Breast epithelium (tissue), 4 donors: ENCODE data around the gene KCNQ5. TPM values are rescaled to one million over a fixed set of nuclear protein-coding genes. Genes with fewer than 3 reads are reported as not detected.

Source experiments
- DNase-seq, 2 donors: peaks; one replicate each; pipeline ENCODE4 v3.0.0-alpha.2; 2019; ENCODE audit warnings: low spot score in 2 of 2
- H3K27ac ChIP-seq, 2 donors: fragments of 200-600 bp; sonication (generic) in 1 of 2; one replicate each; pipeline ENCODE4 v1.5.1; 2016 to 2019; ENCODE audit warnings: mild to moderate bottlenecking in 1 of 2
- H3K27me3 ChIP-seq, 2 donors: fragments of 200-600 bp; sonication (generic) in 1 of 2; one replicate each; pipeline versions ENCODE4 v1.5.1 to v1.6.0; 2017 to 2019; ENCODE audit warnings: control low read depth in 1 of 2, mild to moderate bottlenecking in 1 of 2
- H3K36me3 ChIP-seq: fragments of 200-600 bp; one replicate; pipeline ENCODE4 v1.5.1; 2019
- H3K4me1 ChIP-seq, 2 donors: fragments of 200-600 bp; sonication (generic); one replicate each; pipeline ENCODE4 v1.5.1; 2016 to 2019; ENCODE audit warnings: control low read depth in 1 of 2
- H3K4me3 ChIP-seq, 3 donors: fragments of 200-600 bp; sonication (generic); 1 replicate in 2 of 3; 2 replicates in 1 of 3; pipeline ENCODE4 v1.5.1; 2016 to 2019; ENCODE audit warnings: mild to moderate bottlenecking in 3 of 3, moderate library complexity in 2 of 3
- H3K9me3 ChIP-seq, 2 donors: fragments of 200-600 bp; sonication (generic) in 1 of 2; one replicate each; pipeline ENCODE4 v1.5.1; 2016 to 2019; ENCODE audit warnings: control low read depth in 1 of 2
- POLR2A ChIP-seq: fragments of 450-650 bp; IDR thresholded peaks from one replicate; pipeline ENCODE4 v1.6.1; 2016; ENCODE audit warnings: antibody characterized with exemption, mild to moderate bottlenecking, moderate library complexity
- POLR2AphosphoS5 ChIP-seq, 3 donors: sonication (generic); formaldehyde crosslinking; IDR thresholded peaks; one replicate each; pipeline ENCODE4 v1.6.1; 2017; ENCODE audit warnings: antibody characterized with exemption in 3 of 3
- intact Hi-C: fragments of 100-400 bp; cut with DNase I; formaldehyde crosslinking; loops from one replicate; pipeline ENCODE4 v1.15.1; 2023; ENCODE audit warnings: low total_unique reads
- total RNA-seq, 3 donors: library from RNA; depleted of rRNA; stranded (reverse); fragments of >200 nt; gene quantifications; one replicate each; pipeline ENCODE4 v1.1.0, GENCODE V29; 2016
- TF ChIP-seq, protein P1 (sequence below), 3 donors: fragments of 450-650 bp; IDR thresholded peaks; one replicate each; pipeline ENCODE4 v1.5.1; 2016 to 2017; ENCODE audit warnings: antibody characterized with exemption in 3 of 3, mild to moderate bottlenecking in 3 of 3, moderate library complexity in 3 of 3

Gene KCNQ5
- total RNA-seq, 3 donors from 2014 or later, result 0.16 to 1.0 (median 0.33) TPM

DNA sequence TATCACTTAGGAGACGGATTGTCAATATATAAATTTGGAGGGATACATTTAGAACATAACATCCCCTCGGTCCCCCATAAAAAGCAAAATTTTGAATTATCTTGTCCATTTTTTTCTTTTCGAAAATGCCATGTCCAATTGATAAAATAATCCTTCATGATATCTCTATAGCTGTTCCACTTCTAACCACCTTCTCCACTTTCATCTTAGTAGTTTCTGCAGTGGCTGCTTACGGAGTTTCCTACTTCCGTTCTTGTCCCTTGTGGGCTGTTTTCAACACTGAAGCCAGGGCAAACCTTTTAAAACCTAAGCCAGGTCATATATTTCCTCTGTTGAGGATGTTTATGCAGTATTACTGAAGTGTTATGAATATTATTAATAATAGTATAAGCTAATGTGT, 37.9 kb downstream of the KCNQ5 start:
- Histone ChIP-seq H3K27me3 (no peaks in the 10 kb centered on the region), H3K27ac (no peak overlapping the region), H3K36me3 (no peaks in the 10 kb centered on the region), H3K4me3 (no peak overlapping the region), H3K4me1 (no peaks in the 10 kb centered on the region), H3K9me3 (no peaks in the 10 kb centered on the region)
- no peak for DNase-seq
- no peak for TF ChIP-seq POLR2A
- TF ChIP-seq, protein P1, sequence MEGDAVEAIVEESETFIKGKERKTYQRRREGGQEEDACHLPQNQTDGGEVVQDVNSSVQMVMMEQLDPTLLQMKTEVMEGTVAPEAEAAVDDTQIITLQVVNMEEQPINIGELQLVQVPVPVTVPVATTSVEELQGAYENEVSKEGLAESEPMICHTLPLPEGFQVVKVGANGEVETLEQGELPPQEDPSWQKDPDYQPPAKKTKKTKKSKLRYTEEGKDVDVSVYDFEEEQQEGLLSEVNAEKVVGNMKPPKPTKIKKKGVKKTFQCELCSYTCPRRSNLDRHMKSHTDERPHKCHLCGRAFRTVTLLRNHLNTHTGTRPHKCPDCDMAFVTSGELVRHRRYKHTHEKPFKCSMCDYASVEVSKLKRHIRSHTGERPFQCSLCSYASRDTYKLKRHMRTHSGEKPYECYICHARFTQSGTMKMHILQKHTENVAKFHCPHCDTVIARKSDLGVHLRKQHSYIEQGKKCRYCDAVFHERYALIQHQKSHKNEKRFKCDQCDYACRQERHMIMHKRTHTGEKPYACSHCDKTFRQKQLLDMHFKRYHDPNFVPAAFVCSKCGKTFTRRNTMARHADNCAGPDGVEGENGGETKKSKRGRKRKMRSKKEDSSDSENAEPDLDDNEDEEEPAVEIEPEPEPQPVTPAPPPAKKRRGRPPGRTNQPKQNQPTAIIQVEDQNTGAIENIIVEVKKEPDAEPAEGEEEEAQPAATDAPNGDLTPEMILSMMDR (IDR thresholded peaks at IDR 0.05), result no peak
- TF ChIP-seq POLR2AphosphoS5 (IDR thresholded peaks at IDR 0.05), result no peak
- intact Hi-C loops, result no loop called here

DNA sequence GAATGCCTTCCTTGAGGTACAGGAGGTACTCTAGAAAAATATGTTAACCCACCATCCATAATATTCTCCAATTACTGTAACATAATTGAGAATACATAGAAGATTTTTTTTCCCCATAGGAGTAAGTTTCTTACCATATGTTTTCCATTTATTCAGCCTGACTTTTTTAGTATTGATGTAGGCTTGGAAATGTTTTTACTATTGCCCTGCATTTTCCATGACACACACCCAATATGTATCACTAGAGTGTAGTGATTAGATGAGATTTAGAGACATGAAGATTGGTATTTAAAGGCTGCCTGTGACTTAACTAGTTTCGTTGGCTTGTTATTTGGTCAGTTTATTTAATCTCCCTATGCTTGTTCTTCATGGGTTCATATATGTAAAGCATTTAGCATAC, 39.5 kb downstream of the KCNQ5 start:
- H3K36me3 ChIP-seq, result no peaks in the 10 kb centered on the region
- no peaks in the 10 kb centered on the region for H3K9me3 ChIP-seq
- no peaks in the 10 kb centered on the region for H3K4me1 ChIP-seq
- intact Hi-C loops, result no loop called here
- TF ChIP-seq, protein P1 (IDR thresholded peaks at IDR 0.05), result no peak
- no peak for TF ChIP-seq POLR2A
- TF ChIP-seq POLR2AphosphoS5 (IDR thresholded peaks at IDR 0.05), result no peak
- no peaks in the 10 kb centered on the region for H3K27me3 ChIP-seq
- no peak overlapping the region for H3K4me3 ChIP-seq
- H3K27ac ChIP-seq, result no peak overlapping the region
- DNase-seq, result no peak

DNA sequence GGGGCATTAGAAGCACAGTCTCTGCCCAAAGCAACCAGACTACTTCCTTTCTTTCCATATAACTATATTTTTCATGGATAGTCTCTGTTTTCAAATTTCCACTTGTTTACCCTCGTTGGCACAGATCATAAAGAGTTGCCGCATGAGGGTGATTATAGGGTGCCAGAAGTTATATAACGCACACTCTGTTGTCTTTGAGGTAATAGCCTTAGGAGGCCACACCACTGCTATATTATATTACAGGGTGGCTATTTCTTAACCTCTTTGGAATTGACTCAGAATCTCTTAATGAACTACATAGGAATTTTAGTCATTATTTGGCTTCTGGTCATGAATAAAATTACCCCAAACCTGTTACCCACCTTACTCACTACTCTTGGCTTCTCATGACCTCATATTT, 43.7 kb downstream of the KCNQ5 start:
- Histone ChIP-seq H3K4me1 (no peaks in the 10 kb centered on the region), H3K9me3 (no peaks in the 10 kb centered on the region), H3K27ac (no peak overlapping the region), H3K4me3 (no peak overlapping the region), H3K27me3 (no peaks in the 10 kb centered on the region), H3K36me3 (no peaks in the 10 kb centered on the region)
- intact Hi-C loops, result no loop called here
- DNase-seq, result no peak
- no peak for TF ChIP-seq POLR2A
- TF ChIP-seq, protein P1 (IDR thresholded peaks at IDR 0.05), result no peak
- no peak for TF ChIP-seq POLR2AphosphoS5 (IDR thresholded peaks at IDR 0.05)

DNA sequence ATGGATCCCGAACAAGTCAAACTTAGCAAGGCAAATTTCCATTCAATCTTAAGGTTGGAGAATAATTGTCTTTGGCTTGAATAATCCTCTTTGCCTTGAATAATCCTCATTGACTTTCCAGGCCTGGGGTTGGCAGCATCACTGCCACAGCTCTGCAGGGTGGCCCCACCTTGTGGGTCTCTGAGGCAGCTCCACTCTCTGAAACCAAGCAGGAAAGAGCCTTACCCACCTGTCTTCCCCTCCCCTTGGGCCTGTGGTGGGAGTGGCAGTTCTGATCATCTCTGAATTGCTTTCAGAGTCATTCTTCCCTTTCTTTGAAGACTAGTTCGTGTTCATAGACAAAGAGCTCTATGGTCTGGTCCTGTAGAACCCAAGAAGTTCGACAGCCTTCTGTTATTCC, 47.5 kb downstream of the KCNQ5 start:
- Histone ChIP-seq H3K36me3 (no peaks in the 10 kb centered on the region), H3K4me1 (no peaks in the 10 kb centered on the region), H3K27me3 (no peaks in the 10 kb centered on the region), H3K27ac (no peak overlapping the region), H3K4me3 (no peak overlapping the region), H3K9me3 (no peaks in the 10 kb centered on the region)
- TF ChIP-seq, protein P1 (IDR thresholded peaks at IDR 0.05), result no peak
- TF ChIP-seq POLR2A, result no peak
- TF ChIP-seq POLR2AphosphoS5 (IDR thresholded peaks at IDR 0.05), result no peak
- no peak for DNase-seq
- intact Hi-C loops, result no loop called here

DNA sequence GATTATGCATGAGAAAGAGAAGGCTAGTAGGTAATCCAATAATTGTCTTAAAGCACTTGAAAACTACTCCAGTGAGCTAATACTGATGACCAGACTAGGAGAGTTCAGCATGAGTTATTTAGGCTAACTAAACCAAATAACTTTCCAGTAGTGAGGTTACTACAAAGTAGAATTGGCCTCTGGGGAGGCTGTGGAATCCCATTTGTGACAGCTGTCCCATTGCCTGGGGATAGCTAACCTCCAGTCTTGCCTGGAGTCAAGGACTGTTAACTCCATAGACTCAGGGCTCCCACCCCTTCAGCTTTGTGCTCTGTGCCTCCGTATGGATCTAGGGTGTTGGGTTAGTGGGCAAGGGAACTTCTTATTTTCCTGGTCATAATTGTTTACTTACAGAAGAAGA, 51.0 kb downstream of the KCNQ5 start:
- H3K4me1 ChIP-seq, result no peaks in the 10 kb centered on the region
- H3K27me3 ChIP-seq, result no peaks in the 10 kb centered on the region
- no peaks in the 10 kb centered on the region for H3K9me3 ChIP-seq
- no peak overlapping the region for H3K4me3 ChIP-seq
- TF ChIP-seq POLR2AphosphoS5 (IDR thresholded peaks at IDR 0.05) (no peak), POLR2A (no peak)
- TF ChIP-seq, protein P1 (IDR thresholded peaks at IDR 0.05), result no peak
- intact Hi-C loops, result no loop called here
- no peaks in the 10 kb centered on the region for H3K36me3 ChIP-seq
- no peak for DNase-seq
- H3K27ac ChIP-seq, result no peak overlapping the region
